PC-3 (cell line): Measurements from ENCODE around the gene FUT8.

Experiments
- CTCF ChIP-seq: fragments of 300-600 bp; sonication (generic); conservative IDR thresholded peaks from 2 replicates; pipeline ENCODE4 v1.5.1; 2017; ENCODE audit warnings: antibody characterized with exemption, low read depth, mild to moderate bottlenecking, low read length
- EZH2 ChIP-seq: fragments of 300-600 bp; sonication (generic); IDR thresholded peaks from one replicate; pipeline ENCODE4 v1.6.1; 2017; ENCODE audit warnings: antibody characterized with exemption, mild to moderate bottlenecking, low read length; ENCODE audit not compliant: unreplicated experiment

GRCh38 chr14:65686761-65687160 is 274.2 kb downstream of the FUT8 start:
- TF ChIP-seq CTCF = no peak
- no peak for TF ChIP-seq EZH2
